ENCODE measurements around the gene CAPN13. TPM values are rescaled to one million over a fixed set of nuclear protein-coding genes. Genes with fewer than 3 reads are reported as not detected.
A peak's percentile ranks its signal among the peaks of the same experiment; 100 is the strongest.

The CAPN13 gene
- total RNA-seq, 1 experiment from 2014 or later = 5.7 TPM

GRCh38 chr2:30732376-30732775 is 74.9 kb downstream of the CAPN13 start:
- Mint-ChIP-seq H3K4me1 (peaks cover 22 to 26% of the 10 kb centered on the region in 2 experiments), H3K9me3 (0 out of 5 replicates have a peak, but pooled peaks cover 0 to 1% of the 10 kb centered on the region in 2 experiments), H3K36me3 (ENCODE audit: insufficient read depth in 1 of 3, low read depth in 3 of 3) (no peaks in the 10 kb centered on the region), H3K27ac (no peak overlapping the region), H3K4me3 (no peak overlapping the region), H3K27me3 (ENCODE audit: low read depth) (peaks cover 2% of the 10 kb centered on the region; the same call in 1 of the 2 replicates)
- Histone ChIP-seq H2BK5ac (ENCODE audit: insufficient read length, low read length) (no peak overlapping the region), H3K79me1 (ENCODE audit: insufficient read depth, low read depth, low read length, poor library complexity, severe bottlenecking) (no peaks in the 10 kb centered on the region), H4K8ac (replicated peaks; ENCODE audit: insufficient read length, low read depth, low read length) (no peak overlapping the region), H3K4ac (ENCODE audit: low read depth, low read length) (no peak overlapping the region), H3K79me2 (ENCODE audit: insufficient read depth, low read length) (no peaks in the 10 kb centered on the region), H2BK12ac (ENCODE audit: insufficient read length, low read depth, low read length) (no peak overlapping the region), H2BK15ac (ENCODE audit: low read depth, low read length) (no peak overlapping the region), H3K14ac (ENCODE audit: insufficient read depth, low read length) (peak overlapping the region; percentile 67; the same call in 1 of the 2 replicates), H3K27me3 (ENCODE audit: insufficient read depth, low read length) (no peaks in the 10 kb centered on the region), H3K27ac (ENCODE audit: insufficient read length, low read depth, low read length) (no peak overlapping the region), H3K9ac (ENCODE audit: extremely low read depth, insufficient read length, low read length) (no peak overlapping the region), H2AK5ac (ENCODE audit: insufficient read length, low read length) (no peak overlapping the region), H3K9me3 (ENCODE audit: control insufficient read depth, low read depth, low read length) (no peaks in the 10 kb centered on the region), H3K4me2 (ENCODE audit: insufficient read depth, insufficient read length, low read length) (no peak overlapping the region), H3T11ph (ENCODE audit: low read length) (no peak overlapping the region), H2BK20ac (ENCODE audit: low read depth, low read length, poor library complexity, severe bottlenecking) (no peak overlapping the region), H3K23me2 (ENCODE audit: insufficient read length, low read depth, low read length, poor library complexity, severe bottlenecking) (no peaks in the 10 kb centered on the region), H2BK120ac (ENCODE audit: low read depth, low read length, poor library complexity, severe bottlenecking) (no peak overlapping the region), H4K5ac (ENCODE audit: insufficient read length, low read depth, low read length) (no peak overlapping the region), H3K23ac (ENCODE audit: insufficient read length, low read depth, low read length) (no peak overlapping the region), H4K20me1 (ENCODE audit: control insufficient read depth, insufficient read depth, insufficient read length) (no peaks in the 10 kb centered on the region), H4K91ac (ENCODE audit: insufficient read length, low read depth, low read length) (no peak overlapping the region), H2AFZ (ENCODE audit: low read length) (no peak overlapping the region), H3K4me1 (ENCODE audit: insufficient read depth, low read length) (no peaks in the 10 kb centered on the region), H3K18ac (ENCODE audit: insufficient read length, low read depth, low read length) (no peak overlapping the region), H3K56ac (ENCODE audit: insufficient read length, low read depth, low read length) (no peak overlapping the region)
- TF ChIP-seq, protein P1, sequence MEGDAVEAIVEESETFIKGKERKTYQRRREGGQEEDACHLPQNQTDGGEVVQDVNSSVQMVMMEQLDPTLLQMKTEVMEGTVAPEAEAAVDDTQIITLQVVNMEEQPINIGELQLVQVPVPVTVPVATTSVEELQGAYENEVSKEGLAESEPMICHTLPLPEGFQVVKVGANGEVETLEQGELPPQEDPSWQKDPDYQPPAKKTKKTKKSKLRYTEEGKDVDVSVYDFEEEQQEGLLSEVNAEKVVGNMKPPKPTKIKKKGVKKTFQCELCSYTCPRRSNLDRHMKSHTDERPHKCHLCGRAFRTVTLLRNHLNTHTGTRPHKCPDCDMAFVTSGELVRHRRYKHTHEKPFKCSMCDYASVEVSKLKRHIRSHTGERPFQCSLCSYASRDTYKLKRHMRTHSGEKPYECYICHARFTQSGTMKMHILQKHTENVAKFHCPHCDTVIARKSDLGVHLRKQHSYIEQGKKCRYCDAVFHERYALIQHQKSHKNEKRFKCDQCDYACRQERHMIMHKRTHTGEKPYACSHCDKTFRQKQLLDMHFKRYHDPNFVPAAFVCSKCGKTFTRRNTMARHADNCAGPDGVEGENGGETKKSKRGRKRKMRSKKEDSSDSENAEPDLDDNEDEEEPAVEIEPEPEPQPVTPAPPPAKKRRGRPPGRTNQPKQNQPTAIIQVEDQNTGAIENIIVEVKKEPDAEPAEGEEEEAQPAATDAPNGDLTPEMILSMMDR (conservative IDR thresholded peaks at IDR 0.05) = no peak
- no CpG with 5 or more reads among the region's 10 CpGs for WGBS (ENCODE audit: extremely low coverage, insufficient read length, low lambda C conversion rate)
- no peak for DNase-seq
